ENCODE results near the gene ELOVL6. TPM values are rescaled to one million over a fixed set of nuclear protein-coding genes. Genes with fewer than 3 reads are reported as not detected.
"Not testable (repeated sequence)": the region's sequence is repeated elsewhere in the genome, so short reads cannot be mapped to it uniquely, and the experiment has no call there.

Gene ELOVL6
- total and polyA plus RNA-seq, 2 of the 4 experiments (the other 2 are of a cell fraction): 17.9 to 19.0 TPM

GRCh38 chr4:110224142-110224541 lies 25.7 kb upstream of the ELOVL6 start:
- H3K18ac ChIP-seq (ENCODE audit: low read depth, low read length): no peak overlapping the region
- no peaks in the 10 kb centered on the region for H3K9me1 ChIP-seq (ENCODE audit: insufficient read depth, low read length)
- no peaks in the 10 kb centered on the region; the same call in none of the 2 replicates for H3K27me3 ChIP-seq (ENCODE audit: control insufficient read depth, insufficient read depth, low read length)
- WGBS, 2 experiments (ENCODE audit: extremely low coverage in 2 of 2, insufficient read length in 1 of 2): no CpG with 5 or more reads among the region's 2 CpGs
- no peak overlapping the region for H2AFZ ChIP-seq (replicated peaks; ENCODE audit: low read length, poor library complexity)
- no peak overlapping the region for H4K8ac ChIP-seq (ENCODE audit: low read depth in 2 of 2, low read length in 2 of 2)
- no peaks in the 10 kb centered on the region for H4K20me1 ChIP-seq (ENCODE audit: insufficient read depth, low read length)
- intact Hi-C loops (cut with micrococcal nuclease) (no loop called here), dilution Hi-C loops (cut with HindIII; ENCODE audit: low sequenced_read_pairs, unreplicated experiment) (no loop called here), in situ Hi-C loops (cut with MboI; ENCODE audit: low sequenced_read_pairs) (no loop called here)
- H3K9ac ChIP-seq (ENCODE audit: low read depth, low read length): no peak overlapping the region
- H3K79me1 ChIP-seq (ENCODE audit: low read depth in 1 of 2, low read length in 2 of 2): no peaks in the 10 kb centered on the region
- no peak overlapping the region for H3K4me2 ChIP-seq (ENCODE audit: low read depth, low read length)
- CTCF ChIA-PET: no interaction called here
- no peaks in the 10 kb centered on the region for H3K36me3 ChIP-seq (ENCODE audit: control insufficient read depth, insufficient read depth, low read length)
- H3K27ac ChIP-seq (ENCODE audit: insufficient read depth, low read length): no peak overlapping the region
- no peak overlapping the region for H3K4me3 ChIP-seq (ENCODE audit: insufficient read depth, low read depth, low read length)
- no peak overlapping the region for H2BK120ac ChIP-seq (ENCODE audit: low read depth, low read length)
- no peak overlapping the region for H2AK9ac ChIP-seq (replicated peaks; ENCODE audit: low read depth, low read length, poor library complexity)
- POLR2A ChIA-PET (ENCODE audit: unreplicated experiment): no interaction called here
- H3K4me1 ChIP-seq (ENCODE audit: control insufficient read depth, insufficient read depth, low read length): peaks cover 1% of the 10 kb centered on the region; the same call in 1 of the 2 replicates
- no peak overlapping the region for H2AK5ac ChIP-seq (ENCODE audit: low read depth, low read length)
- H2BK20ac ChIP-seq (ENCODE audit: low read depth, low read length): no peak overlapping the region
- TF ChIP-seq CEBPB (IDR thresholded peaks at IDR 0.05; ENCODE audit: low read depth, low read length) (no peak), USF2 (IDR thresholded peaks at IDR 0.05; ENCODE audit: low read depth, low read length) (no peak), RAD21 (IDR thresholded peaks at IDR 0.05; ENCODE audit: low read length) (no peak)
- DNase-seq (no peak), ATAC-seq (ENCODE audit: low read depth) (no peak)
- H4K91ac ChIP-seq (ENCODE audit: insufficient read depth, low read depth, low read length): no peak overlapping the region
- BruUV-seq (replicated peaks): no TSS peak
- H3K9me3 ChIP-seq (ENCODE audit: control insufficient read depth, insufficient read depth, low read length): no peaks in the 10 kb centered on the region
- no peak overlapping the region for H3K23ac ChIP-seq (ENCODE audit: low read depth, low read length)
- no peak overlapping the region for H3K4ac ChIP-seq (ENCODE audit: low read depth, low read length)
- no peak overlapping the region for H2BK5ac ChIP-seq (ENCODE audit: low read depth, low read length, poor library complexity, severe bottlenecking)
- H3K56ac ChIP-seq (ENCODE audit: extremely low read depth, insufficient read depth, low read length): no peak overlapping the region
- H4K5ac ChIP-seq (ENCODE audit: low read depth, low read length): no peak overlapping the region
- H3K14ac ChIP-seq (replicated peaks; ENCODE audit: low read depth, low read length): no peak overlapping the region
- H2BK15ac ChIP-seq (ENCODE audit: low read depth, low read length): no peak overlapping the region

GRCh38 chr4:110218935-110219334 lies 20.5 kb upstream of the ELOVL6 start:
- in situ Hi-C loops (cut with MboI; ENCODE audit: low sequenced_read_pairs); H2AFZ ChIP-seq (replicated peaks; ENCODE audit: low read length, poor library complexity); H2BK20ac ChIP-seq (ENCODE audit: low read depth, low read length); BruUV-seq (replicated peaks); H3K9me1 ChIP-seq (ENCODE audit: insufficient read depth, low read length); H3K23ac ChIP-seq (ENCODE audit: low read depth, low read length); H3K27me3 ChIP-seq (ENCODE audit: control insufficient read depth, insufficient read depth, low read length); H2BK15ac ChIP-seq (ENCODE audit: low read depth, low read length); H4K20me1 ChIP-seq (ENCODE audit: insufficient read depth, low read length); H2BK5ac ChIP-seq (ENCODE audit: low read depth, low read length, poor library complexity, severe bottlenecking); H2BK120ac ChIP-seq (ENCODE audit: low read depth, low read length); CTCF ChIA-PET; H3K27ac ChIP-seq (ENCODE audit: insufficient read depth, low read length); H4K91ac ChIP-seq (ENCODE audit: insufficient read depth, low read depth, low read length); H2AK9ac ChIP-seq (replicated peaks; ENCODE audit: low read depth, low read length, poor library complexity); intact Hi-C loops (cut with micrococcal nuclease); ATAC-seq (ENCODE audit: low read depth); H3K9me3 ChIP-seq (ENCODE audit: control insufficient read depth, insufficient read depth, low read length); H3K4me3 ChIP-seq (ENCODE audit: insufficient read depth, low read depth, low read length); H2AK5ac ChIP-seq (ENCODE audit: low read depth, low read length); H3K14ac ChIP-seq (replicated peaks; ENCODE audit: low read depth, low read length); H3K4me2 ChIP-seq (ENCODE audit: low read depth, low read length); H4K8ac ChIP-seq (ENCODE audit: low read depth in 2 of 2, low read length in 2 of 2); dilution Hi-C loops (cut with HindIII; ENCODE audit: low sequenced_read_pairs, unreplicated experiment); H3K9ac ChIP-seq (ENCODE audit: low read depth, low read length); DNase-seq; H3K56ac ChIP-seq (ENCODE audit: extremely low read depth, insufficient read depth, low read length); H3K4ac ChIP-seq (ENCODE audit: low read depth, low read length); POLR2A ChIA-PET (ENCODE audit: unreplicated experiment); H3K18ac ChIP-seq (ENCODE audit: low read depth, low read length); H3K79me1 ChIP-seq (ENCODE audit: low read depth in 1 of 2, low read length in 2 of 2); H3K4me1 ChIP-seq (ENCODE audit: control insufficient read depth, insufficient read depth, low read length); H4K5ac ChIP-seq (ENCODE audit: low read depth, low read length); H3K36me3 ChIP-seq (ENCODE audit: control insufficient read depth, insufficient read depth, low read length): not testable (repeated sequence)
- no CpG with 5 or more reads among the region's 1 CpG for WGBS, 2 experiments (ENCODE audit: extremely low coverage in 2 of 2, insufficient read length in 1 of 2)
